HG03045 (cell line): ENCODE measurements around the gene CLIC3.

Experiments
- ATAC-seq: cut with Tn5 transposase; IDR thresholded peaks from one replicate; pipeline ENCODE4 v1.9.1; 2021; ENCODE audit warnings: mild to moderate bottlenecking, moderate library complexity; ENCODE audit not compliant: unreplicated experiment

CLIC3 gene

DNA sequence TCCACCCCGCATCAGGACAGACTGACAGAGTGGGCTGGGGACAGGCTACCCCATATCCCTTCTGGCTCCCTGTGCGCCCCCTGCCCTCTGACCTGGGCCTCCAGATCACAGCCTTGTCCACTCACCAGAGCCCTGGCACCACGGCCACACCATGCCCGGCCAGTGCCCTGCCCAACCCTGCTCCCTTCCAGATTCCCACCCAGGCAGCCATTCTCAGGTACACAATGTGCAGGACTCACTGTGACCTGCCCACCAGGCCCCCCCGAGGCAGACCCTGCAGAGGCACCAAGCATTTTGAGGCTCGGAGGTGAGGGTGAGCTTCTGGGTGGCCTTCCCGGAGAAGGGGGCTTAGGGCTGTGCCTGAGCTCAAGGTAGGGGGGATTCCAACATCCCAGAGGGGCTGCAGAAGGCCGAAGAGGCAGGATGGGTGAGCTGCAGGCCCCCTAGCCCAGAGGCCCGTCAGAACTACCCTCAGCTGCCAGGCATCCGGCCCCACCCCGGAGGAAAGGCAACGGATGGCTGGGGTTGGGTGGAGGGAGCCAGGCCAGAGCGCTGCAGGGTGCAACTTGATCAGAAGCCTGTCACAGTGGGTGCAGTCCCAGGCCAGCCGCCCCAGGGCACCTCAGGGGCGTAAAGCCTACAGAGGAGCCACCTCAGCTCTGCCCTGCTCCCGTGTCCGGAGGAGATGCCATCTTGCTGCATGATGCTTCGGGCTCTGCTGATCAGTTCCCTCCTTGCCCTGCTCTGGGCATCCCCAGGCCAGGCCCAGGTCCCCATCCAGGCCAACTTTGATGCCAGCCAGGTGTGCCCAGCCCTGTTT is 13.9 kb downstream of the CLIC3 start, which contains the start of gene LCNL1:
Gene LCNL1, plus strand, starts transcription at position 762 of the 820 bp plus-strand sequence. CDS start 594 bp downstream, outside the sequence.
- no peak for ATAC-seq

DNA sequence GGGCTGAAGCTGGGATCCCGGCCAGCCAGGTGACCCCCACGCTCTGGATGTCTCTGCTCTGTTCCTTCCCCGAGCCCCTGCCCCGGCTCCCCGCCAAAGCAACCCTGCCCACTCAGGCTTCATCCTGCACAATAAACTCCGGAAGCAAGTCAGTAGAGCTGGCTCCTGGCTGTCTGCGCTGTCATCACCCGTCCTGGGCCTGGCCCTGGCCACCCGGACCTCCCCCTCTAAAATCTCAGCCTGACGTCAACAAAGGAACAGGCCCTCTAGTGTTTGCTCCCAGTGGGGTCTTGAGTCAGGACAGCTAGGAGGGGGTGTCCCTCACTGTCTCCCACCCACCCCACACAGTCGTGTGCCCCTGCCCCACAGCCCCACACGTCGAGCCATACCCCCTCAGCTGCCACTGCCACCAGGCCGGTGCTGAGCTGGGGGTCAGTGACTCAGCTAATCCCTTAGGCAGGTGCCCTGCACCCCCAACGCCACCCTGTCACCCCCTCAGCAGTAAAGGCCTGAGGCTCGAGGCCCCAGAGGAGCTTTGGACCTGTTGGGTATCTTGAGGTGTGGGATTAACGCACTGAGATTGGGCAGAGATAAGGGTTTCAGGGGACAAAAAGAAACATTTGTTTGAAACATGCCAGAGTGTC is 14.7 kb downstream of the CLIC3 start:
- ATAC-seq: no peak

DNA sequence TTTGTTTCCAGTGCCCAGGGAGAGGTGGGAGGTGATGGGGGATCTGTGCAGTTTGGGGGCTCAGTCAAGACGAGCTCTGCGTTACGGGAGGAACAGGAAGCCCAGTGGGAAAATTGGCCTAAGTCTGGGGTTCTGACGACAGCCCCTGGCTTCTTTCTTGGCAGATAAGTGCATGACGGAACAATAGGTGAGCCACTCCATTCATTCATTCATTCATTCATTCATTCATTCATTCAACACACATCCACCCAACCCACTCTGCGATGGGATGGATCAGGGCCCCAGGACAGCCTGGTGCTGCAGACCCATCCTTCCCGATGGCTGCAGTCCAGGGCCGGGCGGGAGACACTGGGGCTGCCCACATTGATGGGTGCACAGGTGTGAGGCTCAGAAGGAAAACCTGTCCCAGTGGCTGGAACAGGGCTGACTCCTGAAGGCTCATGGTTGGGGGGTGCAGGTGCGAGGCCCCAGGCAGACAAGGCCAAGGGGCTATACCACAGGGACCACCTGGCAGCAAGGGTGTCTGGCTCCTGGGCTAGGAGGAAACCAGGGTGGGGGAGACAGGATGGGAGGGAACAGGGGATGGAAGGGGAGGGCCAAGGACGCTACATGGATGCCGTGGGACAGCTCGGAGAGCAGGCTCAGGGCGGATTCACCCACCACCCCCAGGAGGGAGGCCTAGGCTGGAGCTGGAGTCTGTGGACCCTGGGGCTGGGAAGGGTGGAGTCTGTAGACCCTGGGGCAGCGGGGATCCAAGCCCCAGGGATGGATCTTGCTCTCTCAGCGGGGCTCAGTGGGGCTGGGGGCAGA is 15.5 kb downstream of the CLIC3 start:
- no peak for ATAC-seq

DNA sequence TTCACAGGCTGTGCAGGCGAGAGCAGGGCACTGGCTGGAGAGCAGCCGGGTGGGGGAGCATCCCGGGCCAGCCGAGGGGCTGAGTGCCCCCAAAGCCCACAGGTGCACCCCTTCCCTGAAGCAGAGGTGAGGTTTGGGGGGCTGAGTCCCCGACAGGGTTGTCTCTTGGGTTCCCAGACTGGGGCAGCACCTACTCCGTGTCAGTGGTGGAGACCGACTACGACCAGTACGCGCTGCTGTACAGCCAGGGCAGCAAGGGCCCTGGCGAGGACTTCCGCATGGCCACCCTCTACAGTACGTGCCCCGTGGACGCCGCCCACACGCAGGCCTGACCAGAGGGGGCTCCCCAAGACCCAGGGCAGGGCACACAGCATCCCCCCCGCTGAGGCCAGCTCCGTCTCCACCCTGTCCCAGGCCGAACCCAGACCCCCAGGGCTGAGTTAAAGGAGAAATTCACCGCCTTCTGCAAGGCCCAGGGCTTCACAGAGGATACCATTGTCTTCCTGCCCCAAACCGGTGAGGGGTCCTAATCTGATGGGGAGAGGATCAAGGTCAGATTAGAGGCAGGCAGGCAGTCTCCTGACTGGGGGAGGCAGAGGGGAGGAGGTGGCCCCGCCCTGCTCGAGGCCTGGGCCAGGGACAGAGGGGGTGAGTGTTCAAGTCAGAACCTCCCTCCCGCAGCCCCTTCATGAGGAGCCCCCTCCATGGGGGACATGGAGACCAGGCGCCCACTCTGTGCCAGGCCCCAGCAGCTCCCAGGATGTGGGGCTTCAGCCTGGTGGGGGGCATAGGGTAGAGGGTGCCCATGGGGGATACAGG is 16.4 kb downstream of the CLIC3 start:
- ATAC-seq: no peak

DNA sequence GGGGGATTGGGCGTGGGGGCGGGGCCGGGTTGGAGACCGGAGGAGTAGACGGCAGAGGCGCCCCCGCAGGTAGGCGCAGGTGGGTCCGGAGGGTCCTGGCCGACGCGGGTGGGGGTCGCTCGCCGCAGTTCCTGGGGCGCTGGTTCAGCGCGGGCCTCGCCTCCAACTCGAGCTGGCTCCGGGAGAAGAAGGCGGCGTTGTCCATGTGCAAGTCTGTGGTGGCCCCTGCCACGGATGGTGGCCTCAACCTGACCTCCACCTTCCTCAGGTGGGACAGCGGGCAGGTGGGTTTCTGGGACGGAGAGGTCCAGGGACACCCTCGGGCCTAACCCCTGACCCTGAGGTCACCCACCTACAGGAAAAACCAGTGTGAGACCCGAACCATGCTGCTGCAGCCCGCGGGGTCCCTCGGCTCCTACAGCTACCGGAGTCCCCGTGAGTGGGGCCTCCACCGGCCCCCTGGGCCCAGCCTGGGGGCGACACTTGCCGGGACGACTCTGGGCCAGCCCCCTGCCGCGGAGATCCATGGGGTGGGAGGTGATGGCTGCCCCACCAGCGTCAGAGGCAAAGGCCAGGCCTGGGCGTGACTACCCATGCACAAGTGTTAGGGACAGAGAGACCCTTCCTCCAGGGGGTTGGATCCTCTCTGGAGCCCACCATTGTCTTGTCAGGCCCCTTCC is 17.4 kb downstream of the CLIC3 start:
- ATAC-seq: no peak

DNA sequence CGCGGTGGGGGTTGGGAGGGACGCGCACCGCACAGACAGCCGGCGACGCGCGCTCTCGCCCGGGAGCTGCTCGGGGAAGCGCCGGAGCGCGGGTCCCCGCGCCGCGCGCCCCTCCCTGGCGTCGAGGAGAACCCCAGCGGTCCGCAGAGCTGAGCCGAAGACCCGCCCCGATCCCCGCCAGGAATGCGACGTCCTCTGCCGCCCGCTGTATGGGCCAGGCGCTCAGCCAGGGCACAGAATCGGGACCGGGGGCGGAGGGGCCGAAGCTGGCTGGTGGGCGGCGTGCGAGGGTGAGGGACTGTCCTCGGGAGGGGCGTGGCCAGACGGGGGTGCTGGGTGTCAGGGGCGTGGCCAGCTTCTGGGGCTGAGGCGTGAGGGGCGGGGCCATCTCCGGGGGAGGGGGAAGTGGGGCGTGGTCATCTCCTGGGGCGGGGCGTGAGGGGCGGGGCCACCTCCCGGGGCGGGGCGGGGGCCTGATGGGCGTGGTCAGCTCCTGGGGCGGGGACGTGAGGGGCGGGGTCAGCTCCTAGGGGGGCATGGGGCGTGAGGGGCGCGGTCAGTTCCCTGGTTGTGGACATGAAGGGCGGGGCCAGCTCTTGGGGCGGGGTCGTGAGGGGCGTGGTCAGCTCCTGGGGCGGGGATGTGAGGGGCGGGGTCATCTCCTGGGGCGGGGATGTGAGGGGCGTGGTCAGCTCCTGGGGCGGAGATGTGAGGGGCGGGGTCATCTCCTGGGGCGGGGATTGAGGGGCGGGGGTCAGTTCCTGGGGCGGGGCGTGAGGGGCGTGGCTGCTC is 18.1 kb downstream of the CLIC3 start:
- ATAC-seq: no peak

DNA sequence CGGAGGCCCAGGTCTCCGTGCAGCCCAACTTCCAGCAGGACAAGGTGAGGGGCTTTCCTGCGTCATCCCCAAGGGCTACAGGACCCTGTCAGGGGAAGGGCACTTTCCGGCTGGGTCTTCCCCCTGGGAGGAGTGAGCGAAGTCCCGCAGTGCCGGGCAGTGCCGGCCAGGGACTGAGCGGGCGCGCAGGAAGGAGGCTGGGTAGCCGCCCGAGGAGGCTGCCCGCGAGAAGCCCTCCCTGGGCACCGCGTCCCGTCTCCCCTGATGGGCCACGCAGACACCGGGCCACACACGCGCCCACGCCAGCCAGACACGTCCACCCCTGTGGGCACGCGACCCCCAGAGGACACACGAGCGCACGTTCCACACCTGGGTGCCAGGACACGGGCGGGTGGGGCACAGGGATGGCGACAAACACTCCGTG is 18.7 kb downstream of the CLIC3 start:
- no peak for ATAC-seq

DNA sequence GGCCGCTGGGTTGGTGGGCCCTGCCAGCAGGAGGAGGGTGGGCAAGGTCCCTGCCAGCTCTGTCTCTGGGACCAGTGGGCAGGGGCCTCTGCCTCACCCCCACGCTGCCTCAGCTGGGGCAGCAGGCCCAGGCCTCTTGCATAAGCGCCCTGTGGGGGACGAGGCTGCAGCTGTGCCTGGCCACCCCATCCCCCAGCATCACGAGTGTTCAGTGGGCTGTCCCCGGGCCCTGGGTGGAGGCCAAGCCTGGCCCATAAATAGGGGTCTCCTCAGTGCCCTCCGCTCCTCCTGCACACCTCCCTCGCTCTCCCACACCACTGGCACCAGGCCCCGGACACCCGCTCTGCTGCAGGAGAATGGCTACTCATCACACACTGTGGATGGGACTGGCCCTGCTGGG is 19.1 kb downstream of the CLIC3 start, which contains the start of gene PTGDS:
Gene PTGDS, plus strand, starts transcription at position 282 of the 400 bp plus-strand sequence. Its CDS starts 75 bp downstream, at position 357.
- ATAC-seq: no peak

DNA sequence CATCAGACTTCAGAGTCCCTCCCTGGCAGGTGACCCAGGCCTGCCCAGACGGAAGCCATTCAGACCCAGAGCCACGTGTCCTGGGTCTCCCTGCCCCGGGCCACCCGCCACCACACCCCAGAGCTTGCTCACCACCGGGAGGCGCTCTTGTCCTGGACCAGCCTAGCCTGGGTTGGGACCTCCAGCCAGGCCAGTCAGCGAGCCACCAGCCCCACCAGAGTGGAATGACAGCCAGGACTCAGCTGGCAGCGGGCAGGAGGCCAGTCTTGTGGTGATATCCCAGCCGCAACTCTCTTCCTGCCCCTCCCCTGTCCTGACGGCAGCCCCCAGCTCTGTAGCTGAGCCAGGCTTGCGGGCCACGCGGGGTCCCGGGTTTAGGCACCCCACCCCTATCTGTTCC is 20.7 kb downstream of the CLIC3 start:
- no peak for ATAC-seq

DNA sequence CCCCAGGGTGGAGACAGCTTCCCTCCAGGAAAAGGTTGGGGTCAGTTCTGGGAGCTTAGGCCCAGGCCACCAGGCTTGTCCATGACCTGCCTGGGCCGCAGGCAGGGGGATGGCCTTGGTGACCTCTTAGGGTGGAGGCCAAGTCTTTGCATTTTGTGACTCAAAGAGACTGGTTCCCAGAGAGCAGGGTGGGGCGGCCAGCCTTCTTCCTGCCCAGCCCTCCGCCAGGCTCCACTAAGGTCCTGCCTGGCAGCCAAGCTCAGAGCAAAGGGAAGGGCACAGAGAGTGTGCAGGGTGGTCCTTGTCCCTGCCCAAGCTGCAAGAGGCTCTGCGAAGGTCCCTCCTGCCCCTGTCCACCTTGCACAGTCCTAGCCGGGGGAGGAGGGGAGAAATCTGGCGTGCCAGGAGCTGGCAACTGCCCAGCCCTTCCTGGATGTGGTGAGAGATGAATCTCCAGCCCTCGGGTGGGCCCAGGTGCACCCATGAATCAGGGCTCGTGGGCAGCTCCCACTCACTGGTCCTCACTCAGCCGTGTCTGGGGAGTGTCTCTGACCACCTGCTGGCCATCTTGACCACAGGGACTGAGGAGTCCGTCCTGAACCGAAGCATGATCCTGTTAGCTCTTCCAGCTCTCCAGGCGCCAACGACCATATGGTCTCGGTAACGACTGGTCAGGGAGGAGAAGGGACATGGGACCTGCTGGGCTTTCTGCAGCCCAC is 21.4 kb downstream of the CLIC3 start:
- ATAC-seq: no peak

DNA sequence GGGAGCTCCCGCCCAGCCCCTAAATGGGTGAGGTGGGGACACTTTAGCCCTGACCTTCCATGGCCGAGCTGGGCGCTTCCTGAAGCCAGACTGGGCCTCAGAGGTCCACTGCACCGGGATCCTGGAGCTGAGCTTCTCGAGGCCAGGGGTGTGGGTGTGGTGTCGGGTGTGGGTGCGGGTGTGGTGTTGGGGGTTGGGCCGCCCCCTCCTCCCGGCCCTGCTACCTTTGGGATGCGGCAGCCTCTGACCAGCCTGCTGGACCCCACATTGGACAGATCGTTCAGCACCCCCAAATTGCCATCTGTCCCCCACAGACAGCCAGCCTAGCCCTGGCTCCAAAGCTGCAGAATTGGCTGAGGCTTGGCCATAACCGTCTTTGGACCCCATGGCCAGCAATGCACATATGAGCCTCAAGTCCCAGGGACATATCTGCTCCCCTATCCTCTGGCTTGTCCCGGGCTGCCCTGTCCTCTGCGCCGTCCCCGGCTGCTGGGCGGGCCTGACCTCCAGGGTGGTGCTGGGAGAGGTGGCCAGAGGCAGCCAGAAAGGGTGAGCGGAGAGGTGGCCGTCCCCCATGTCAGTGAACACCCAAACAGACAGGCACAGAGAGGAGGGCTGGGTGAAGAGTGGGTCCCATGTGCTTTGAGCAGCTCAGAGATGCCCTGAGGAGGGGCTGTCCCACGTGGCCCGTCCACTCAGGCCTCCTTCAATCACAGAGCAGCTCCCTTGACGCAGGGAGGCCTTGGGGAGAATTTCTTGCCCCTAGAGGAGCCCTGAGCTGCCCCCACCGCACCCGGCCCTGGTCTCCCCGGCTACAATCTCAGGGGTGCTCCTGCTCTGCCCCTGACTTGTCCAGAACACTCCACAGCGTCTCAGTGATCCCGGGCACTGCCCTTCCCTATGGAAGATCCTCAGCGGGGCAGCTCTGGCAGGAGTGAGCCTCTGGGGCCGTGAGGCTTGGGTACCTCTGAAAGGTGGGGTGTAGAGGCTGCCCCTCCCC is 22.4 kb downstream of the CLIC3 start:
- ATAC-seq: no peak

DNA sequence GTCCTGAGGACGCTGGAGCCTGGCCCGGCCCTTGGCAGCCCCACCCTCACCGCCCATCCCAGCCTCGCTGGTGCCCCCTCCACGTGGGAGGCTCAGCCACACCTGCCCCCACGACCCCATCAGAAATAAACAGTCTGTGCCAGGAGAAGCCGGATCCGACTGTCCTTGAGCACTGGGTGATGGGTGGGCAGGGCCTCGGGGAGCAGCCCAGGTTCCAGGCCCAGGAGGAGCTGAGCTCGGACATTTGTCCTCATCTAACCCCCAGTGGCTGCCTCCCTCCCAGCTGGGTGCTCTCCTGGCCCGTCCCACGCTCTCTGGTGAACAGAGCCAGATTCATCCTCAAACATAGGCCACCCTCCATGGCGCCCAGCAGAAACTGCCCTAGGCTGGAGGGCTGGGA is 23.6 kb downstream of the CLIC3 start:
- no peak for ATAC-seq

DNA sequence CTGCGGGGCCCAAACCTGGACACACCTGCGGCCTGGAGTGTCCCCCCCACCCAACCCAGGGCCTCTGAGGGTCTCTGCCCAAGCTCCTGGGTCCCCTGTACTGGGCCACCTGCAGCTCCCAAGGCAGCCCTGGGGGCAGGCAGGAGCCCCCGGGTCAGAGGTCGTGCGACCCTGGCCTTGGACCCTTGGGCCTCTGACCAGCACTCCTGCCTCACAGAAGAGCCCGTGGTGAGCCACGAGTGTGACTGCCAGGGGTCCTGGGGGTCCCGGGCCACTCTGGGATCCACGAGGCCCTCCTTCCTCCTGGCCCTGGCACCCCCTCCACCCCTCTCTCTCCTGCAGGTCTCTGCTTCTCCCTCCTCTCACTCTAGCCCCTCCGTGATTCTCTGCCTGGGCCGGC is 24.0 kb downstream of the CLIC3 start:
- ATAC-seq: no peak

DNA sequence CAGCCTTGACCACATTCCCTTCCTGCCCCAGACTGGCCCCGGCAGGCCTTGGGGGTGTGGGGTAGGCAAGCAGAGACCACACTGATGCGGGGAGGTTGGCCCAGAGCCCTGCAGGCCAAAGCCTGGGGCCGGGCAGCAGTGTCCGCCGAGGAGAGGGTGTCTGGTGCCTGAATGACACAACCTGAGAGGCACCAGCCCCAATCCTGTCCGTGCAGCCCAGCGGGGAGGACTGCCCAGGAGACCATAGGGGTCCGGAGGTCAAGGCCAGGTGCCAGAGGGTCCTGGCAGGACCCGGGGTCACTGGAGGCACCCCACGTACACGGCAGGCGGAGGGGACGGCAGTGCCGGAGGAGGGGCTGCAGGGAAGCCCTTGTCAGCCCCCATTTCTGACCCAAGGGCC is 24.6 kb downstream of the CLIC3 start:
- no peak for ATAC-seq

DNA sequence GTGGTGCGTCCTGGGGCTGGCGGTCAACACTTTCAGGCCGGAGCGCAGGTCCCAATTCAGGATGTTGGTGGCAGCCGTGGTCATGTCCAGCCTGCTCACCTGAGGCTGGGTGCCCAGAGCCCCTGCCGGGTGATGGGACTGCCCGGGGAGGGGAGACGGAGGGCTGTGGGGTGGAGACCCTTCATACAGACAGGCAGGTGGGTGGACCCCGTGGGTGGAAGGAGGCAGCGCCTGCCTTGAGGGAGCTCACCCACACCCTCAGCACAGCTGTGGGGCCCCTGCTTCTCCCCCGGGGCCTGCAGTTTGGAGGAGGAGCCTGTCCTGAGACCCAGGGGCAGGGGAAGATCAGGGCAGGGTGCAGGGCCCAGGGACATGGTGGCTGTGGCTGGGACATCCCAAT is 26.0 kb downstream of the CLIC3 start:
- ATAC-seq: no peak

DNA sequence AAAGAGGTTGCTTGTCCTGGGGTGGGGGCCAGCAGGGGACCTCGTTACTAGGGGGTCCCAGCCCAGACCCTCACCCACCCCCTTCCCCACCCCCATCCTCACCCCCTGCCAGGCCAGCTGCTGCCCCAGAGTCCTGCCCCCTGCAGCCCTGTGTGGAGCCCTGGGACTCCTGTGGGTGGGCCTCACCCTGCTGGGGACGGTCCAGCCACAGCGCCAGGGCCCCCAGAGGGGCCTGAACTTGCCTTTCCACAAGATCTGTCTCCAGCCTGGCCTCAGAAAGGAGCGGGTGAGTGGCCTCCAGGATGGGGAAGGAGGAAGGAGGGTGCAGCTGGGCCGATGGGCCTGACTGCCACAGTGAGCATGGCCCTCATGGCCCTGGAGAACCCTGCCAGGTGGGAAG is 26.6 kb downstream of the CLIC3 start:
- no peak for ATAC-seq

DNA sequence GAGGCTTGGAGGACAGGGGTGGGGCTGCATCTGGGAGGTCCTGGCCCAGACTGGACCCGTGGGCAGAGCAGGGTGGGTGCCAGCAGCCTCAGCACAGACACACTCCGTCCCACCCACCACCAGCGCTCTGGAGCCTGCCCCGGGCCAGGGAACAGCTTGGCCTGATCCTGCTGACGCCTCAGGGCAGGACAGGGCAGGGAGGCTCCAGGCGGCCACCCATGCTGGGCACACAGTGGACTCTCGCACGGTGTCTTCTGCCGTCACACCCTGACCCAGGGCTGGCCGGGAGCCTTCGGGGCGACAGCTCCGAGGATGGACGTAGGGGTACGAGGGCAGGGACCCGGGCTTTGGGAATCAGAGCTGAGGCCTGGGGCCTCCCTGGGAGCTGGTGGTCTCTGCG is 27.2 kb downstream of the CLIC3 start:
- ATAC-seq: no peak
